Neural cell (in vitro differentiated cells): ENCODE measurements around the gene PDE4D.

Experiments
- CTCF ChIP-seq: fragments of 450-650 bp; IDR thresholded peaks from 2 replicates; pipeline ENCODE4 v1.5.1; 2014; ENCODE audit warnings: antibody characterized with exemption, mild to moderate bottlenecking, moderate library complexity; ENCODE audit not compliant: poor library complexity, severe bottlenecking
- EP300 ChIP-seq: fragments of 450-650 bp; conservative IDR thresholded peaks from 2 replicates; pipeline ENCODE4 v1.6.1; 2014; ENCODE audit warnings: antibody characterized with exemption, mild to moderate bottlenecking, moderate library complexity; ENCODE audit not compliant: poor library complexity, severe bottlenecking
- EZH2 ChIP-seq: fragments of 200-600, 300-800 bp; shearing (Covaris generic), sonication (generic); IDR thresholded peaks from 2 replicates; pipeline ENCODE4 v1.6.1; 2014; ENCODE audit warnings: antibody characterized with exemption, low read length, borderline replicate concordance, mild to moderate bottlenecking; ENCODE audit not compliant: insufficient read depth, poor library complexity, severe bottlenecking
- MXI1 ChIP-seq: fragments of 450-650 bp; conservative IDR thresholded peaks from 2 replicates; pipeline ENCODE4 v1.6.1; 2014; ENCODE audit warnings: antibody characterized with exemption, mild to moderate bottlenecking; ENCODE audit not compliant: poor library complexity, severe bottlenecking
- POLR2AphosphoS5 ChIP-seq: IDR thresholded peaks from 2 replicates; pipeline ENCODE4 v1.6.1; 2012
- TAF1 ChIP-seq: IDR thresholded peaks from 2 replicates; pipeline ENCODE4 v1.6.1; 2012; ENCODE audit warnings: low read depth

GRCh38 chr5:59412428-59412827, 481.1 kb downstream of the PDE4D start:
- TF ChIP-seq CTCF, result no peak
- TF ChIP-seq MXI1, result no peak
- no peak for TF ChIP-seq TAF1
- TF ChIP-seq POLR2AphosphoS5, result no peak
- no peak for TF ChIP-seq EZH2
- no peak for TF ChIP-seq EP300
